AG09309 (cell line): ENCODE measurements around the gene ZNF764.

ENCODE experiments used
- DNase-seq: peaks from one replicate; pipeline ENCODE4 v3.0.0-alpha.2; 2010; ENCODE audit warnings: low read depth
- H3K4me3 ChIP-seq: 2 replicates; pipeline ENCODE4 v1.5.1; 2011; ENCODE audit warnings: mild to moderate bottlenecking, low read depth, low read length, moderate library complexity; ENCODE audit not compliant: control insufficient read depth
- TF ChIP-seq, protein P1 (sequence below): IDR thresholded peaks from 2 replicates; pipeline ENCODE4 v1.5.1; 2011; ENCODE audit warnings: mild to moderate bottlenecking, low read depth, low read length, inconsistent platforms; ENCODE audit not compliant: insufficient read depth, control insufficient read depth; ENCODE audit errors: missing control alignments

The ZNF764 gene

DNA sequence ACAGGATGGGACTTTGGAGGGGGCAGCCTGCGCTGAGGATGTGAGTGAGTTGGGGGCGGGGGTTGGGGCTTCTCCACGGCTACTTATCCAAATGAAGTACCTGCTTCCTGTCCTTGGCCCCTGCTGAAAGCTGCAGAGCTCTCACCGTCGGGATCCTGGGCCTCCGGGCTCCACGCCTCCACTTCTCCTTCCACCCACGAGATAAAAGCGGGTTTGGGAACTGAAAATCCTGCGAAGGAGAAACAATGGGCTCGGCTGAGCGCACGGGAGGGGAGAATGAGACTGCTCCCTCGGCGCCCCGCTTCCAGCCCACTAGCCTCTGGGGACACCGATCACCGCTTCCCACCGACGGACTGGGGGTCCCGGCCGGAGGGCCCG is 26.8 kb upstream of the ZNF764 start:
- DNase-seq: no peak
- peak overlapping the region; percentile 73 for H3K4me3 ChIP-seq
- TF ChIP-seq, protein P1, sequence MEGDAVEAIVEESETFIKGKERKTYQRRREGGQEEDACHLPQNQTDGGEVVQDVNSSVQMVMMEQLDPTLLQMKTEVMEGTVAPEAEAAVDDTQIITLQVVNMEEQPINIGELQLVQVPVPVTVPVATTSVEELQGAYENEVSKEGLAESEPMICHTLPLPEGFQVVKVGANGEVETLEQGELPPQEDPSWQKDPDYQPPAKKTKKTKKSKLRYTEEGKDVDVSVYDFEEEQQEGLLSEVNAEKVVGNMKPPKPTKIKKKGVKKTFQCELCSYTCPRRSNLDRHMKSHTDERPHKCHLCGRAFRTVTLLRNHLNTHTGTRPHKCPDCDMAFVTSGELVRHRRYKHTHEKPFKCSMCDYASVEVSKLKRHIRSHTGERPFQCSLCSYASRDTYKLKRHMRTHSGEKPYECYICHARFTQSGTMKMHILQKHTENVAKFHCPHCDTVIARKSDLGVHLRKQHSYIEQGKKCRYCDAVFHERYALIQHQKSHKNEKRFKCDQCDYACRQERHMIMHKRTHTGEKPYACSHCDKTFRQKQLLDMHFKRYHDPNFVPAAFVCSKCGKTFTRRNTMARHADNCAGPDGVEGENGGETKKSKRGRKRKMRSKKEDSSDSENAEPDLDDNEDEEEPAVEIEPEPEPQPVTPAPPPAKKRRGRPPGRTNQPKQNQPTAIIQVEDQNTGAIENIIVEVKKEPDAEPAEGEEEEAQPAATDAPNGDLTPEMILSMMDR: no peak

DNA sequence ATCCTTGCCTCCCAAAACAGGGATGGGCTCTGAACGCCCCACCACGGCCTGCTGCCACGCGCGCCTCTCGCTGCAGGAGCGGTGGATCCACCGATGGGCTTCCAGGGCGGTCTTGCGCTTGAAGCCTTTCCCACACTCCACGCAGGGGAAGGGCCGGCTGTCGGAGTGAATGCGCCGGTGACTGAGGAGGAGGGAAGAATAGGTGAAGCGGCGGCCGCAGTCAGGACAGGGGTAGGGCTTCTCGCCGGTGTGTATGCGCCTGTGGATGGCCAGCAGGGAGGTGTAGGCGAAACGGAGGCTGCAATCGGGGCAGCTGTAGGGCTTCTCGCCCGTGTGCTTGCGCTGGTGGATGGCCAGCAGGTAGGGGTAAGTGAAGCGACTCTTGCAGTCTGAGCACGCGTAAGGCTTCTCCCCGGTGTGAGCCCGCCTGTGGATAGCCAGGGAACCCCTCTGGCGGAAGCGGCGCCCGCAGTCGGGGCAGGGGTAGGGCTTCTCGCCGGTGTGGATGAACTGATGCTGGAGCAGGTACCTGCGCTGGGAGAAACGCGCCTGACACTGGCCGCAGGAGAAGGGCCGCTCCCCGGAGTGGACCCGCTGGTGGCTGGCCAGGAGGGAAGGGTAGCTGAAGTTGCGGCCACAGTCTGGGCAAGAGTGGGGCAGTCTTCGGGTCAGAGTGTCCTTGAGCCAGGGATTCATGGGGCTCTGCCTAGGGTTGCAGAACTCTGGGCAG is 24.6 kb upstream of the ZNF764 start:
- TF ChIP-seq, protein P1: no peak
- H3K4me3 ChIP-seq: no peak overlapping the region
- DNase-seq: no peak

DNA sequence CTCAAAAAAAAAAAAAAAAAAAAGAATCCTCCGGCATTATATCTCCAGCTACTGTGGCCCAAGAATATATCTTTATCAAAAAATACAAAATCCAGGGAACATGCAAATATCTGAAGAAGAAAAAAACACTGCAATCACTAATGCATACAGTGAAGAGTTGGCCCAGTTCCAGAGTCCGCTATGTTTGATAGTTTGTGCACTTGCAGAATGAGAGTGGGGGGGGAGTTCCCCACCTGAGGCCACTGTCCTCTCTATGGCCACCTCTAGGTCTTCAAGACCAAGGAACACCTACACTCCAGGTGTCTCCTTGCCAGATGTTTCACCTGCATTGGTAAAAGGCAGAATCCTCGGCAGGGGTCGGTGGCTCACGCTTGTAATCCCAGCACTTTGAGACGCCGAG is 23.3 kb upstream of the ZNF764 start:
- TF ChIP-seq, protein P1: no peak
- no peak for DNase-seq
- H3K4me3 ChIP-seq: no peak overlapping the region

- TF ChIP-seq, protein P1: no peak
- H3K4me3 ChIP-seq: no peak overlapping the region
- DNase-seq: no peak
These were observed 16.5 kb upstream of the ZNF764 start for GRCh38 chr16:30574678-30575077.

DNA sequence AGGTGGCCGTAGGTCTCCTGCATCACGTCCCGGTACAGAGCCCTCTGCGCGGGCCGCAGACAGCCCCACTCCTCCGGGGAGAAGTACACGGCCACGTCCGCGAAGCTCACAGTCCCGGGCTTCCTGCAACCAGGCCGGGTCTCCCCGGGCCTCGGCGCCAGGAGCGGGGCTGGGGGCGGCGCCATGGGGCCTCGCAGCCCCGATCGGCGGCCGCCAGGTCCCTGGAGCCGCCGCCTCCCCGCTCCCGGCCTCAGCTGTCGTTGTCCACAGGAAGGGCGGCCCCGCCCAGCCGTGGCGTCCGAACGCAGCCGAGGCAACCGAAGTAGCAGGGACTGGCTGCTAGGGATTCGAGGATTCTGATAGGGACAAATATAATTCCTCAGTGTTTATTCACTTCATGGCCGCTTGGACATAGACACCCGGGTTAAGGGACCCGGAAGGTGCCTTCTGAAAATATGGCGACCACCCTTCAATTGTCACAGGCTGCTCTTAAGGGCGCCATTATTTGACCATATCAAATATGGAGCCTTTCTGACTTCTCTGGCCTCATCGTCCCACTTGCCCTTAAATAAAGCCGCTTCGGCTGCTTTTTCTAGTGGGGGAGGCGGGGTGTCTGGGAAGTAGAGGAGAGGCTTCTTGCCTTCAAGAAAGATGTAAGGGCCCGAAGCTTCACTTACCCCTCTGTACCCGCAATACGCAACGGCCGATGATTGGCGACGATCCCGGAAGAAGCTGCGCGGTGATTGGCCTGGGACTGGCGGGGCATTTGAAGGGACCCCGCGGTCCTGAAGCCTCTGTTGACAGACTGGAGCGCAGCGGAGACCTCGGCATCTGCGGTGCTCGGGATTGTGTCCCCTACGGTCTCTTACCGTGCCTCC is 13.5 kb upstream of the ZNF764 start, which contains the start of gene ZNF688:
ZNF688 (minus strand) TSS at position 270 of the 878 bp plus-strand sequence; CDS start at position 185, 85 bp downstream.
- peak; percentile 93 for DNase-seq
- peak within 1 kb of the TSS; percentile 67 for H3K4me3 ChIP-seq
- TF ChIP-seq, protein P1: no peak

GRCh38 chr16:30570636-30571444 is 12.7 kb upstream of the ZNF764 start:
- TF ChIP-seq, protein P1: no peak
- H3K4me3 ChIP-seq: peak overlapping the region; percentile 67
- no peak for DNase-seq
